Measurements from ENCODE around the gene MPRIP.

MPRIP gene

GRCh38 chr17:17153709-17154108, 111.5 kb downstream of the MPRIP start:
- Histone ChIP-seq H2AFZ (ENCODE audit: low read depth, low read length) (no peak overlapping the region), H3K27me3 (ENCODE audit: insufficient read depth, low read length, poor library complexity) (no peaks in the 10 kb centered on the region), H3K36me3 (ENCODE audit: insufficient read depth, low read length) (peaks cover 90% of the 10 kb centered on the region), H3K9me3 (ENCODE audit: insufficient read depth, low read length, severe bottlenecking) (no peaks in the 10 kb centered on the region), H3K9ac (ENCODE audit: low read depth, low read length) (no peak overlapping the region), H3K4me2 (ENCODE audit: insufficient read depth, low read length) (no peak overlapping the region), H3K27ac (ENCODE audit: low read length) (no peak overlapping the region), H4K20me1 (ENCODE audit: insufficient read depth, low read length) (peaks cover 8% of the 10 kb centered on the region), H3K4me3 (ENCODE audit: low read depth in 1 of 2, low read length in 2 of 2) (no peak overlapping the region), H3K79me2 (ENCODE audit: insufficient read depth, low read length) (no peaks in the 10 kb centered on the region), H3K4me1 (ENCODE audit: insufficient read depth, low read length) (no peaks in the 10 kb centered on the region)
- DNase-seq (no peak), ATAC-seq (ENCODE audit: insufficient read depth, low read depth) (no peak)
- TF ChIP-seq CTCF (IDR thresholded peaks at IDR 0.05; ENCODE audit: borderline replicate concordance, extremely low read depth, low read length, poor library complexity, severe bottlenecking) (no peak), EZH2 (IDR thresholded peaks at IDR 0.05; ENCODE audit: borderline replicate concordance, low read depth, low read length, severe bottlenecking) (no peak)

- no peak overlapping the region for H3K4me2 ChIP-seq (ENCODE audit: insufficient read depth, low read length)
- H4K20me1 ChIP-seq (ENCODE audit: insufficient read depth, low read length): peaks cover 8% of the 10 kb centered on the region
- H3K9me3 ChIP-seq (ENCODE audit: insufficient read depth, low read length, severe bottlenecking): no peaks in the 10 kb centered on the region
- no peak overlapping the region for H3K9ac ChIP-seq (ENCODE audit: low read depth, low read length)
- no peak overlapping the region for H3K4me3 ChIP-seq (ENCODE audit: low read depth in 1 of 2, low read length in 2 of 2)
- ATAC-seq (ENCODE audit: insufficient read depth, low read depth) (no peak), DNase-seq (no peak)
- H2AFZ ChIP-seq (ENCODE audit: low read depth, low read length): no peak overlapping the region
- peaks cover 95% of the 10 kb centered on the region for H3K36me3 ChIP-seq (ENCODE audit: insufficient read depth, low read length)
- no peak for TF ChIP-seq EZH2 (IDR thresholded peaks at IDR 0.05; ENCODE audit: borderline replicate concordance, low read depth, low read length, severe bottlenecking)
- no peak for TF ChIP-seq CTCF (IDR thresholded peaks at IDR 0.05; ENCODE audit: borderline replicate concordance, extremely low read depth, low read length, poor library complexity, severe bottlenecking)
- no peak overlapping the region for H3K27ac ChIP-seq (ENCODE audit: low read length)
- no peaks in the 10 kb centered on the region for H3K4me1 ChIP-seq (ENCODE audit: insufficient read depth, low read length)
- H3K27me3 ChIP-seq (ENCODE audit: insufficient read depth, low read length, poor library complexity): no peaks in the 10 kb centered on the region
- no peaks in the 10 kb centered on the region for H3K79me2 ChIP-seq (ENCODE audit: insufficient read depth, low read length)
Observed at GRCh38 chr17:17154556-17154955, 112.3 kb downstream of the MPRIP start.

- Histone ChIP-seq H3K9me3 (ENCODE audit: insufficient read depth, low read length, severe bottlenecking) (no peaks in the 10 kb centered on the region), H4K20me1 (ENCODE audit: insufficient read depth, low read length) (peaks cover 8% of the 10 kb centered on the region), H3K4me3 (ENCODE audit: low read depth in 1 of 2, low read length in 2 of 2) (no peak overlapping the region), H3K27ac (ENCODE audit: low read length) (no peak overlapping the region), H3K79me2 (ENCODE audit: insufficient read depth, low read length) (no peaks in the 10 kb centered on the region), H3K27me3 (ENCODE audit: insufficient read depth, low read length, poor library complexity) (no peaks in the 10 kb centered on the region), H3K4me1 (ENCODE audit: insufficient read depth, low read length) (no peaks in the 10 kb centered on the region), H3K9ac (ENCODE audit: low read depth, low read length) (no peak overlapping the region), H3K36me3 (ENCODE audit: insufficient read depth, low read length) (peaks cover 96% of the 10 kb centered on the region), H2AFZ (ENCODE audit: low read depth, low read length) (no peak overlapping the region), H3K4me2 (ENCODE audit: insufficient read depth, low read length) (no peak overlapping the region)
- DNase-seq: no peak
- no peak for TF ChIP-seq EZH2 (IDR thresholded peaks at IDR 0.05; ENCODE audit: borderline replicate concordance, low read depth, low read length, severe bottlenecking)
- no peak for TF ChIP-seq CTCF (IDR thresholded peaks at IDR 0.05; ENCODE audit: borderline replicate concordance, extremely low read depth, low read length, poor library complexity, severe bottlenecking)
- ATAC-seq (ENCODE audit: insufficient read depth, low read depth): no peak
Observed at GRCh38 chr17:17154981-17155380, 112.7 kb downstream of the MPRIP start.

- no peak for DNase-seq
- H2AFZ ChIP-seq (ENCODE audit: low read depth, low read length): no peak overlapping the region
- no peak for ATAC-seq (ENCODE audit: insufficient read depth, low read depth)
- no peaks in the 10 kb centered on the region for H3K9me3 ChIP-seq (ENCODE audit: insufficient read depth, low read length, severe bottlenecking)
- no peak overlapping the region for H3K27ac ChIP-seq (ENCODE audit: low read length)
- no peak overlapping the region for H3K9ac ChIP-seq (ENCODE audit: low read depth, low read length)
- peaks cover 95% of the 10 kb centered on the region for H3K36me3 ChIP-seq (ENCODE audit: insufficient read depth, low read length)
- TF ChIP-seq EZH2 (IDR thresholded peaks at IDR 0.05; ENCODE audit: borderline replicate concordance, low read depth, low read length, severe bottlenecking) (no peak), CTCF (IDR thresholded peaks at IDR 0.05; ENCODE audit: borderline replicate concordance, extremely low read depth, low read length, poor library complexity, severe bottlenecking) (no peak)
- H3K4me1 ChIP-seq (ENCODE audit: insufficient read depth, low read length): no peaks in the 10 kb centered on the region
- H3K4me3 ChIP-seq (ENCODE audit: low read depth in 1 of 2, low read length in 2 of 2): no peak overlapping the region
- no peaks in the 10 kb centered on the region for H3K79me2 ChIP-seq (ENCODE audit: insufficient read depth, low read length)
- H4K20me1 ChIP-seq (ENCODE audit: insufficient read depth, low read length): peaks cover 8% of the 10 kb centered on the region
- H3K27me3 ChIP-seq (ENCODE audit: insufficient read depth, low read length, poor library complexity): no peaks in the 10 kb centered on the region
- no peak overlapping the region for H3K4me2 ChIP-seq (ENCODE audit: insufficient read depth, low read length)
Observed at GRCh38 chr17:17155568-17155967, 113.3 kb downstream of the MPRIP start.

Data from DND-41 (cell line).